ENCODE measurements around the gene HSPH1.
A peak's percentile ranks its signal among the peaks of the same experiment; 100 is the strongest.
"Not testable (repeated sequence)": the region's sequence is repeated elsewhere in the genome, so short reads cannot be mapped to it uniquely, and the experiment has no call there.

HSPH1 gene

DNA sequence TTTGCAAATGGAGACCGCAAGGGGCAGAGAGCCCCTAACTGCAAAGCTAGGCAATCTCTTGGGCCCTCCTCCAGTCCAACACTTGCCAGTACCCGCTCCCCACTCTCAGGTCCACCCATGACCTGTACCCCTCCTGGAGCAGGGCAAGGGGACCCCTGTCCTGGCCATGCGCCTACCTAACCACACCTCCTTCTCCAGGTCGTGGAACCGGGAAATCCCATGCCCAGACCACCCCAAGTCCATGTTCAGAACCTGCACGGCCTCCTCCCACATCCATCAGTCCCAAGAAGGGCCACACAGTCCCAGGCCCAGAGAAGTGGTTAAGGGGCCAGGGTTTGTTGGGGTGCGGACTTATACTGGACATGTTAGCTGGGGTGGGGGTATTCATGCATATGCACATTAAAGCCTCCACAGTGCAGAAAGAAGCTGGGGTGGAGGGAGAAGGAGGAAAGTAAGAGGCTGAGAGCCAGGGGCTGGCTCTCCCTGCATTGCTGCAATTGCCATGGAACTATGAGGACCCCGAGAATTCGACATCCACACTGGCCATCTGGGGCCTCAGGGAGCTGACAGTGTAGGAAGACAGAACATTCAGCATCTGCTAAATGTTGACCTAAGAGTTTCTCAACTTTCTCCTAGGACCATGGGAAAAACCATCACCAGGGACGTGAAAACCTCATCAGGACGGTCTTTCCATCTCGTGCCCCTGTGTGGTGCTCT, 39.0 kb downstream of the HSPH1 start:
- no peak for DNase-seq

DNA sequence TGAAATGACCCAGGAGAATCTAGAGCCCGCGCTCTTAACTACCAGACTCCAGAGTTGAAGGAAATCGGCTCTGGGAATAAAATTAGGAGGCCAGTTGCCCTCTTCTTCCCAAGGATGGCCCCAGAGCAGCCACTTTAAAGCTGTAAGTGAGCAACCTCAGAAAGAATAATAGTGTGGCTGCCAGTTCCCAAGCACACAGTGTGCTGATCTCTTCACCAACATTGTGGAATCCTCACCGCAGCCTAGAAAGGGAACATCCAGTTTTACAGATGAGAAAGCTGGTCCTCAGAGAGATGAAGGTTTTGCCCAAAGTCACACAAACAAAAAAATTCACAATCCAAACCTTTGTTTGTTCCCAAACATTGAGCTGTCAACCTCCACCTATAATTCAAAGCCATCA, 39.6 kb downstream of the HSPH1 start:
- no peak for DNase-seq

DNA sequence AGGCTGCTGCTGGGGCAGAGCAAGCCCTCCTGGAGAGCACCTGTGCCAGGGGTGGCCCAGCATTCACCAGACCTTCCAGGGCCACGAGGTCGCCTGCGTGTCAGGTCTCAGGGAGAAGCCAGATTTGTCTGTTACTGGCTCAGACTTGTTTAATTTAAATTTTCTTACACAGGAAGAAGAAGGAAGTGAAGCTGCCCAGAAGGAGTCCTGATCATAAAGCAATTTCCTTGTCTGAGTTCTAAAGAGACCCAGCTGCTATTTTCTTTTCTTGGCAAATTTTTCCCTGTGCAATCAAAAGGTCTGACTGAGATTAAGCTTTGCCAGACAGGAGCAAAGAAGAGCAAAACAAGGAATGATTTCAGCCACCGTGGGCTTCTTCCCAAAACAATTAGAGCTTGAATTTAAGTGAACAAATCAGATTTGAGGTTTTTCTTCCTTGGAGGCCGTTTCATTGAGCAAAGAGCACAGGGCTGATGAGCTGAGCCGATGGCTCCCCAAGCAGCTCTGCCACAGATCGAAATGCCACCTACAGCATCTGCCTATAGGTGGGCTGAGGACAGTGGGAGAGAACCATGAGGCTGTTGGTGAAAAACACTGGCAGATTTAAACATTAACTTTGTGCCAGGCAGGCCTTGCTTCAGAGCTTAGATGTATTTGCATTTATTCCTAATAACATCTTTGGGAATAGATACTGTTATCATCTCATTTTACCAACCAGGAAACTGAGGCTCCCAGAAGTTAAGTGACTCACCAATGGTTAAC, 40.1 kb downstream of the HSPH1 start:
- no peak for DNase-seq

DNA sequence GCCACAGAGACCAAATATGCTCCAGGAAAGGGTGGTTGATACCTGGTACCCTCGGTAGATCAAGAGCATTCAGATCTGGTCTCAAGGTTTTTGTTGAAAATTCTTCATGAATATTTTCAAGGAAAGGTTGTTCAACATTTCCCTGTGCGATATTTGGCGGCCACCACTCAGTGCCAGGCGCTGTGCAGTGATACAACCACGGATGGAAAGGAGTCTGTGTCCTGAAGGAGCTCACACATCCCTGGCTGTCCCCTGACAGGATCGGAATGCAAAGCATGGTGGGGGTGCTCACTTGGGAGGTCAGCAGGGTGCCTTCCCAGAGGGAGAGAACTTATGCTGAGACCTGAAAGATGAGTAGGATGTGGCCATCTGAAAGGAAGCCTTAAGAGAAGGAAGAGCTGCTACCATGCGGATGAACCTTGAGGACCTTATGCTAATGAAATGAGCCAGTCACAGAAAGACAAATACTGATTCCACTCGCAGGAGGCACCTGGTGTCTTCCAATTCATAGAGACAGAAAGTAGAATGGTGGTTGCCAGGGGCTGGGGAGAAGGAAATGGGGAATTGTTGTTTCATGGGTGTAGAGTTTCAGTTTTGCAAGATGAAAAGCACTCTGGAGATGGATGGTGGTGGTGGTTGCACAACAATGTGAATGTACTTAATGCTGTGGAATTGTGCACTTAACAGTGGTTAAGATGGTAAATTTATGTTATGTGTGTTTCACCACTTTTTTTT, 41.6 kb downstream of the HSPH1 start:
- DNase-seq: no peak

DNA sequence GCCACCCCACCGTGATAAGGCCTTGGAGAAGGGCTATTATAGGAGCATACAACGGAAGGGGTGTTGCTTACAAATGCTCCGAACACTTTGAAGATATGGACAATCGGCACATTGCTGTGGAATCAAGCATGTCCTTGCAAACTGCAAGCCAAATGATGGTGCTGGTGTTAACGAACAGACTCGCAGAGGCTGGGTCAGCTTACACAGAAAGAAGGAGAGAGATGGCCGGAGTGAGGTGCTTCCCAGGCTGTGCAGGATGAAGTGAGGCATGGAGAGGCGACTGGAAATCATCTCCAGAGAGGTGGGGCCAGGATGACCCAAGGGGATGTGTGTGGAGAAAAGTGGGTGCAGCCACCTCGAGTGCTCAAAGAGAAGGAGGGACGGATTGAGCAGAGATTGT, 42.2 kb downstream of the HSPH1 start:
- no peak for DNase-seq

DNA sequence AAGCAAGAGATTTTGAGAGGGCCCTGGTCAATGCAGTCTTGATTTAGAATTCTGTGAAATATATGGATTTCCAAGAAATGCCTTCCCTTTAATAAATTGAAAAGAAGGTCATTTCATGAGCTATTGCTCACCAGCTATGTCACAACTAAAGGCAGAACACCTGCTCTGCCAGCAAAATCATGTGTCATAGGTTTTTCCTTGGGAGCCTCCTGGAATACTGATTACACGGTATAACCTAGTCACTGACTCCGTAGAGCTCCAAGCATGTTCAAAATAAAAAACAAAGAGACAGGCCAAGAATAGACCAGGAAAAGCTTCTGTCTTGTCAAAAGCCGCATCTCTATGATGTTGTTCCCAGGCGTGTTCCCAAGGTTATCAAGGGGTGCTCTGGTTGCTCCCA, 45.5 kb downstream of the HSPH1 start:
- DNase-seq: no peak

DNA sequence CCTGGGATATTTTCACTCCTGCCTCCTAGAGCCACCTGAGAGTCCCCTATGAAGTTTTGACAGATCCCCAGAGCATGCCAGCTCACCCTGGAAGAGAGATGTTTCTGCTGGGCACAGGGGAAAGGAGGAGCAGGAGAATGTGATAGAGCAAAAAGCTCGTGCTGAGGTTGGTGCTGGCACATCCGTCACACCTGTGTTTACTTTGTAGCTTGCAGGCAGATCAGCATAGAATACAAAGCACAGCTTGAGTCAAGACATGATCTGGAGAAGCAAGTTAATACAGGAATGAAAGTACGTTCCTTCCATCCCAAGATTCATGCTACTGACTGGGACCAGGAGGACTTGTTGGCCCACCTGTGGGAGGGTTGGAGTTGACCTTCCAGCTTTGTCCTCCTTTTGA, 46.1 kb downstream of the HSPH1 start:
- no peak for DNase-seq

DNA sequence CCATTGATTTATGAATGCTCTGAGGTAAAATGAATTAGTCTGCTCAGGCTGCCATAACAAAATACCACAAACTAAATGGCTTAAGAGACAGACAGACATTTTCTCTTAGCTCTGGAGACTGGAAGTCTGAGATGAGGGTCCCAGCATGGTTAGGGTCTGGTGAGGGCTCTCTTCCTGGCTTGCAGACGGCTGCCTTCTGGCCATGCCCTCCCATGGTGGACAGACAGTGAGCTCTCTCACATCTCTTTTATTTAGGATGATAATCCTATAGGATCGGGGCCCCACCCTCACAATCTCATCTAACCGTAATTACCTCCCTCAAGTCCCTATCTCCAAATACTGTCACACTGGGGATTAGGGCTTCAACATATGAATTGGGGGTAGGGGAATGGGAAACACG, 47.1 kb downstream of the HSPH1 start:
- DNase-seq: no peak

DNA sequence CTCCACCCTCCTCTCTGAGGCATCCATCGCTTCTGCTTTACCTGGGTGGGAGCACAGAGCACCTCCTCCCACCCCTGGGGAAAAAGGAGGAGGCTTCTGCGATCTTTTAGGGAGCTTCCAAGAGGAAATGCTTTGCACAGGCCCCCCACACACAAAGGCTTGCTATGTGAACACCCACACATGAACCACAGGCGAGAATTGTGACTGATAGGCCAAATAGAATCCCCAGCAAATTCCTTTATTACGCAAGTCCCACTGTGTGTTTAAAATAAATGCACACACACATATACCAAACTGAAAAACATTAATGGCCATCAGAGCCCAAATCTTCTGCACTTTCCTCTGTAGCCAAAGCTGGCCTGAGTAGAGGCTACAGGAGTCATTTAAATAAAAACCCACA, 50.6 kb downstream of the HSPH1 start:
- peak; percentile 50 for DNase-seq

DNA sequence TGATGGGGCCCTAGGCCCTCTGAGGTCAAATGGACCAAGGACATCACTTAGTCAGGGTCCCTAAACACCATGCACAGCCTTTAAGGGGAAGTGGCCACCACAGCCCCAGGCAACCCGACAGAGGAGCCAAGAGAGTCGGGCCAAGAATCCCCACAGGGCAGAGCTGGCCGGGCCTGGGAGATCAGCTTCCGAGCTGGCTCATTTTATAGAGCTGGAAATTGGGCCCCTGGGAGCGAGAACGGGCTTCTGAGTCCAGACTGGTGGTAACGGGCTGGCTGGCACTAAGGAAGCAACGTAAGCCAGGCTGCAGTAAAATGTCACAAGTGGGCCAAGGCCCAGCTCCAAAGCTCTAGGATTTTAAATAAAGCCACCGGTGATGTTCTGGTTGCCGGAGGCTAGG, 51.1 kb downstream of the HSPH1 start:
- DNase-seq: no peak

DNA sequence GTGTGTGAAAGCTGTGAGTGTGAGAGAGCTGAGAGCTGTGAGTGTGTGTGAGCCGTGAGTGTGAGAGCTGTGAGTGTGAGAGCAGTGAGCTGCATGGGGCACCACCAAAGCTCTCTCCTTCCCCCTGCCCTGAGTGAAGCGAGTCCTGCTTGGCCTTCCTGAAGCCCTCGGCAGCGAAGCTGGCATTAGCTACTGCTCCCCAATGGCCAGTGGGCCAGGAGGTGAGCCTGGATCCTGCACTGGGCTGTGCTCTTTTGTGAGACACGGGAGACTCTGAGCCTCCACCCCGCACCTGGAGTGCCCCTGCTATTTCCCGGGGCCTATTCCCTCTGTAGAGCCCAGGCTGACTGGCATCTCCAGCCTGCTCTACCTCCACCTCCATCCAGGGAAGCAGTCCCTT, 51.5 kb downstream of the HSPH1 start:
- DNase-seq: no peak

DNA sequence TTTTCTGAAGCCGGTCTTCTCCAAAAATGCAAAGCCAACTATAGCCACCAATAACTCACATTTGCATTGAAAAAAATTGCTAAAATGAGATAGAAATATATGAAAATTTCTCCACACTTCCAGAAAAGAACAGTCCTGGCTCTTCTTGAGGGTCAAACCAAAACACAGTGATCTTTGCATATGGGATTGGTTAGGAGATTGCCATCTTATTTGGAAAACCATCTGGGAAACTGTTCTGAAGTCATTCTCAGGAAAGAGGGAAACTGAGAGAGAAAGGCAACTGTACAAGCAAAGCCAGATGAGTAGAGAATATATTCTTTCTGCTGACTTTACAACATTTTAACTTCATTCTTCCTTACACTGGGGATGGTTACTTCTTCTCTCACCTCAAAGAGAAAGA, 54.6 kb downstream of the HSPH1 start:
- no peak for DNase-seq

DNA sequence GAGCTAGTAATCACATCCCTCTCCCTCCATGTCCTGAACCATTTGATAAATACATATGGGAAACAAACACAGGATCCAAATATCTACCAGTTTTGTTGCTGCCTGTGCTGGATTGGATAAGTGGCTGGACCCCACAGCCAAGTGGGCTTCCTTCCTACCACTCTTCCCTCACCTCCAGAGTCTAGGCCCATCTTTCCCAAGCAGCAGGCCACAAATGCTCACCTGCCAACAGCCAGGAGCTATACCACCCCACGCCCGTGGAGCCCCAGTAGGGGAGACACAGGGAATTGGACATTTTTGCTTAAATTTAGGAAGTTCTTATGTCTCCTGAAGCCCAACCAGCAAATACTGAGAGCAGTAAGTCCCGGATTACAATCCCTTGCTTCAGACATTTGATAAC, 55.8 kb downstream of the HSPH1 start:
- no peak for DNase-seq

DNA sequence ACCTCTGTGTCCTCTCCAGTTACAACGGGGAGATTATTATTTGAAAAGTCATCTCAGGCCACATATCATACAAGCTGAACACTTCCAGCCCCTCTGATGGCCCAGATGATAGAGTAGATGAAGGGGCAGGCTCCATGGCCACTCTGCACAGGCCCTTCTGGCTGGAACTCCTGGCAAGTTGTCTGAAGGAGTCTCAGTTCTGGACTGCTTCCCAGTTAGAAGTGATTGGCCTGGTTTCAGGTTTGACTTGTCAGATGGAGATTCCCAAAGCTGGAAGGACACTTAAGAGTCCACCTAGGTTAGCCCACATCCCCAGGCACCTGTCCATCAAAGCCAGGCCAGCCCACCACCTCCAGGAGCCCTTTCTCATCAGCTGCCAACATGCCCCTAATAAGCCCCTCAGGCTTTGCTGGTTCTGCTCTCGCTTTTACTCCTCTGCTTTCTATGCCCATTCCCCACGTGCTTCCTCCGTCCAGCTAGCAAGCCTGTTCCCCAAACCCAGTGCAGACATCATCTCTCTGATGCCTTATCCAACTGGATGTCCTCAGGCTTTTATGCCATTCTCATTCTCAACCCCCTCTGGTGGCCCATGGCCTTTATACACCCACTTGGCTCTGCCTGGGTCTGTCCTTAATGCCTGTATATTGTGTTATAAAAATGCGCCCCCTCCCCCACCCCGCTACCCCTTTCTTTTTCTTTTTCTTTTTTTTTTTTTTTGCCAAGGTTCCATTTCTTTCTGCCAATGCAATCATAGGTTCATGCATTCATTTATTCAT, 56.5 kb downstream of the HSPH1 start:
- DNase-seq: no peak

DNA sequence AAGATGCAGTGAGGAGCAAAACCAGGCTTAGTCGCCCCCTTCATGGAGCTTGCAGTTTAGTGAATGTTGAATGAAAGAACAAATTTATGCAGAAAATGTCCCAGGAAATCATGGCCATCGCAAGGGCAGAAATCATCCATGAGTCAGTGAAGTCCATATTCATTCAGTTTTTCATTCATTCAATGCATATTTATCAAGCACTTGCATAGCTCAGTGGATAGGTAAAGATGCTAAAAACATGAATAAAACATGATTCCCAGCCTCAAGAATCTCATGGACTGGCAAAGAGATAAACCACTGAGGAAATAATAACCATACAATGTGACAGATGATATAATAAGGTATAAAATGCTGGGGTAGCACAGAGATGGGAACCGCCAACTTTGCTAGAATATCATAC, 58.8 kb downstream of the HSPH1 start:
- DNase-seq: no peak

DNA sequence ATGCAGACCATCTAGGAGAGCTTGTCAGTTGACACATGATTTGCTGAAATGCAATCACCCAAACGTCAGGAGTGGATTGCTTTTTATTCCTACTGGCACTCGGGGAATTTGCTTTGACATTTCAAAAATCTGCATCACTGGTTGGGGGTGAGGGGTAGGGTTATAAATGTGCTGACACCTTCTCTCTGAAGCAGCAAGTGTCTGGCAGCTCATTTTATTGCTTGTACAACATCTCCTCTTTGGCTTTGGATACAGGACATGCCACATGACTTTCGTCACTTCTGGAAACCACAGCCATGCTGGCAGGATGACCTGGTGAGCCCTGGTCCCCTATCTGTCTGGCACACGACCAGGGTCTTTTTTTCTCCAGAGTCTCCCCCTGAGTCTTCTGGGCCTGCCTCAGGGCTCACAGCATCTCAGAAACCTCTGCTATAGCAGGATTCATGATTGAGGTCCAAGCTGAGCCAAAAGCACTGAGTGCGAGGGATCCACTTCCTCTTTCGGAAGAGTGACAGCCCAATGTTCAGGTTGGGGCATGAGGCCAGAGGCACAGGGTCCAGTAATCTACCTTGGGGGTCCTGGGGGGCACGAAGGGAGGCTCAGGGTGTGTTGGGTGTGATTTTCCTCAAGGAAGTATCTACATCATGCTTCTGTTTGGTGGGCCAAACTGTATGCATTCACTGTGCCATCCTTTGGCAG, 60.1 kb downstream of the HSPH1 start:
- no peak for DNase-seq

DNA sequence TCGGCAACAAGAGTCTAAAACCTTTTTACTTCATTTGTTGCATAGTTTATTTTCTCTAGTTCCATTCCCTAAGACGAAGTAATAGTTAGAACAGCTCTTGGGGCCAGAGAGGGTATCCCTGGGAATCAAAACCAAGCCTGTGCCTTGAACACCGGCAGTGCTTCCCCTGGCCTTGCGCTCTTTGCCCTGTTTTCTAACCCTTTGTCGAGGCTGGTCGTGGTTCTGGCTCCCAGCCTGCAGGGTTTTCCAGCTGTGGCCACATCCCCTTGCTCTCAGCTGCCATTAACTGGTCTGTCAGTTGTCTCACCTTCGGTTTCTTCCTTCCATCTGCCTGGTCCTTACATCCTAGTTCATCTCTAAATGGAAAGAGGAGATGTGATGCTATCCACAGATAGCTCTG, 61.0 kb downstream of the HSPH1 start:
- no peak for DNase-seq

DNA sequence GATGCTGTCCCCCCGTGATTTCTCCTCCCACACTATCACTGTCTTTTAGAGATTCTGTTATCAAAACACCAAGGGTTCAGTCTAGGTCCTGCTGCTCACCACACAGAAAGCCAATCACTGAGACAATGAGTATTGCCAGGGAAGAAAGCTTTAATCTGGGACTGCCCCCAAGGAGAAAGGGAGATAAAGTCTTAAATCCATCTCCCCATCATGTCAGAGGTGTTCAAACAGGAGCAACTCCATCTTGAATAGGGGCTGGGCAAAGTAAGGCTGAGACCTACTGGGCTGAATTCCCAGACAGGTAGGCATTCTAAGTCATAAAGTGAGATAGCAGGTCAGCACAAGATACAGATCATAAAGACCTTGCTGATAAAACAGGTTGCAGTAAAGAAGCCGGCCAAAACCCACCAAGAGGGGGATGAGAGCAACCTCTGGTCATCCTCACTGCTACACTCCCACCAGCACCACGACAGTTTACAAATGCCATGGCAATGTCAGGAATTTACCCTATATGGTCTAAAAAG, 63.7 kb downstream of the HSPH1 start:
- not testable (repeated sequence) for DNase-seq

DNA sequence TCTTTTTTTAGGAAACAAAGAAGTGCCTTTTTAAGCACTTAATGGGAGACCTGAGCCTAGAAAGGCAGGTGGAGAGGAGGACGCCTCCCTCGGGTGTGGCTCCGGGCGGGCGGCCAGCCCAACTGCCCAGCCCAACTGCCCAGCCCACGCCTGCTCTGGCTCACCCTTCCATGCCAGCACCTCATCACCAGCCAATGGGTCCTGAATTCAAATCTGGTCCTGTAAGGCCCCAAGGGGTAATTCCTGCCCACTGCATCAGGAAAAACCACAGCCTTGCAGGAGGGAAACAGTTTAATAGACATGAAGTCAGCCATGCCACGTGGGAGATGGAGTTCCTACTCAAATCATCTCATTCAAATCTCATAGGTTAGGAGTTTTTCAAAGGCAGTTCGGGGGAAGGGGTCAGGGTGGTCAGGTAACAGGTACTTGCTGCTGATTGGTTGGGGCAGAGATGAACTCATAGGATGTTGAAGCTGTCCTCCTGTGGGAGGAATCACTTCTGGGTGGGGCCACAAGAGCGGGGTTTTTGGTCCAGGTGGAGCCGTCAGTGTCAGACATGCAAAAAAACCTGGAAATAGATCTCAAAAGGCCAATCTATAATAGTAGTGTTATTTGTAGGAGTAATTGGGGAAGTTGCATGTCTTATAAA, 64.9 kb downstream of the HSPH1 start:
- no peak for DNase-seq

DNA sequence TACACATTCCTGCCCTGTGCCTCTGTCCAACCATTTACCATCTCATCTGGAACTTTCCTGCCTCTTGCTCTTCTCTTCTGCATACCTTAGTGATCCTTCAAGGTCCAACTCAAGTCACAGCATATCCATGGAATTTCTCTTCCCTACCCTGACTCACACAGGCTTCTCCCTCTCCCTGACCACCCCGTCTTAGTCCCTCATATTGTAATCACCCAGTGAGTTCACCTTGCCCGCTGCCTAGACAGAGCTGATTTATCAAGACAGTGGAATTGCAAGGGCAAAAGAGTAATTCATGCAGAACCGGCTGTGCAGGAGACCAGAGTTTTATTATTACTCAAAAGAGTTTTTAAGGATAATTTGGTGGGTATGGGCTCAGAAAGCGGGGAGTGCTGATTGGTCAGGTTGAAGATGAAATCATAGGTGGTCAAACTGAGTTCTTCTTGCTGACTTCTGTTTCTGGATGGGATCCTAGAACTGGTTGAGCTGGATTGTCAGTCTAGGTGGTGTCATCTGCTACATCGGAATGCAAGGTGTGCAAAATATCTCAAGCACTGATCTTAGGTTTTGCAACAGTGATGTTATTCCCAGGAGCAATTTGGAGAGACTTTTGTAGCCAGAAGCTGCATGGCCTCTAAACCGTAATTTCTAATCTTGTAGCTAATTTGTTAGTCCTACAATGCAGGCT, 67.2 kb downstream of the HSPH1 start:
- no peak for DNase-seq

Measured in suppressor macrophage treated with lipopolysaccharide for 4 hours (primary cell).